Naive thymus-derived CD4-positive, alpha-beta T cell (primary cell): ENCODE measurements around the gene CNTN1. TPM values are rescaled to one million over a fixed set of nuclear protein-coding genes. Genes with fewer than 3 reads are reported as not detected.

ENCODE experiments used
- ATAC-seq: fragments of 150-1000 bp; cut with Tn5 transposase; 2 replicates; pipeline ENCODE4 v1.10.0; 2021; ENCODE audit warnings: mild to moderate bottlenecking, moderate library complexity
- CTCF ChIA-PET: fragments of 350-600 bp; sonication (Branson Sonifier 250); formaldehyde crosslinking; loops from one replicate; lab custom pipeline; 2021; ENCODE audit warnings: antibody characterized with exemption; lab: Charles Lee
- POLR2A ChIA-PET: fragments of 350-600 bp; sonication (Branson Sonifier 250); formaldehyde crosslinking; loops from one replicate; lab custom pipeline; 2021; ENCODE audit warnings: antibody characterized with exemption, inconsistent platforms; lab: Charles Lee
- DNase-seq, 9 donors: peaks; one replicate each; pipeline versions ENCODE4 v3.0.0 to v3.0.0-alpha.2; 2020 to 2022; ENCODE audit warnings: mixed read lengths in 1 of 9
- H3K27ac ChIP-seq: one replicate; pipeline ENCODE4 v1.7.0; 2013; ENCODE audit warnings: mild to moderate bottlenecking, low read depth, low read length, moderate library complexity
- H3K27me3 ChIP-seq, 2 donors: one replicate each; pipeline ENCODE4 v1.7.0; 2013; ENCODE audit warnings: low read length in 2 of 2, mild to moderate bottlenecking in 2 of 2, moderate library complexity in 2 of 2; ENCODE audit not compliant: control insufficient read depth in 2 of 2, insufficient read depth in 2 of 2
- H3K36me3 ChIP-seq, 3 experiments: 1 replicate in 2 of 3; 2 replicates in 1 of 3; pipeline ENCODE4 v1.7.0; 2013; ENCODE audit warnings: low read length in 3 of 3, mild to moderate bottlenecking in 3 of 3, moderate library complexity in 1 of 3; ENCODE audit not compliant: insufficient read depth in 3 of 3, control insufficient read depth in 2 of 3
- H3K4me1 ChIP-seq, 2 donors: one replicate each; pipeline ENCODE4 v1.7.0; 2013; ENCODE audit warnings: low read length in 2 of 2, mild to moderate bottlenecking in 2 of 2, moderate library complexity in 1 of 2; ENCODE audit not compliant: control insufficient read depth in 2 of 2, insufficient read depth in 2 of 2
- H3K4me3 ChIP-seq: 2 replicates; pipeline ENCODE4 v1.7.0; 2013; ENCODE audit warnings: mild to moderate bottlenecking, low read length
- H3K9me3 ChIP-seq, 3 experiments: 1 replicate in 2 of 3; 2 replicates in 1 of 3; pipeline ENCODE4 v1.7.0; 2013; ENCODE audit warnings: low read length in 3 of 3; ENCODE audit not compliant: control insufficient read depth in 2 of 3
- H3K27ac Mint-ChIP-seq, 9 donors: one replicate each; pipeline ENCODE4 v1.8.0; 2020 to 2022; ENCODE audit warnings: mixed read lengths in 9 of 9, mild to moderate bottlenecking in 8 of 9, moderate library complexity in 5 of 9, inconsistent platforms in 2 of 9
- H3K27me3 Mint-ChIP-seq, 5 donors: one replicate each; pipeline ENCODE4 v1.8.0; 2021 to 2022; ENCODE audit warnings: mixed read lengths in 5 of 5, mild to moderate bottlenecking in 1 of 5
- H3K36me3 Mint-ChIP-seq, 5 donors: one replicate each; pipeline ENCODE4 v1.8.0; 2020 to 2022; ENCODE audit warnings: mixed read lengths in 5 of 5, mild to moderate bottlenecking in 3 of 5, inconsistent platforms in 1 of 5
- H3K4me1 Mint-ChIP-seq, 7 donors: one replicate each; pipeline ENCODE4 v1.8.0; 2020 to 2022; ENCODE audit warnings: mixed read lengths in 7 of 7, mild to moderate bottlenecking in 3 of 7, inconsistent platforms in 1 of 7
- H3K4me3 Mint-ChIP-seq, 10 donors: one replicate each; pipeline ENCODE4 v1.8.0; 2020 to 2022; ENCODE audit warnings: mild to moderate bottlenecking in 10 of 10, mixed read lengths in 10 of 10, moderate library complexity in 6 of 10, inconsistent platforms in 2 of 10
- H3K9me3 Mint-ChIP-seq, 11 donors: one replicate each; pipeline ENCODE4 v1.8.0; 2020 to 2022; ENCODE audit warnings: mixed read lengths in 11 of 11, mild to moderate bottlenecking in 4 of 11, inconsistent platforms in 1 of 11, moderate library complexity in 1 of 11
- intact Hi-C, 2 donors: fragments of 100-400 bp; cut with micrococcal nuclease; formaldehyde crosslinking; loops; one replicate each; pipeline ENCODE4 v1.15.1; 2023
- polyA plus RNA-seq, 2 donors: library from polyadenylated mRNA; unstranded; fragments of 300-500 nt; fragmentation: Illumina TruSeq; gene quantifications; one replicate each; pipeline ENCODE4 v1.2.3, GENCODE V29; 2021
- total RNA-seq, 6 experiments: library from RNA in 5 of 6; stranded (reverse) in 5 of 6; gene quantifications; 1 replicate in 5 of 6; 2 replicates in 1 of 6; pipeline ENCODE4 v1.2.3 and lab custom pipeline; 2021 to 2026

Gene CNTN1
- total and polyA plus RNA-seq, 7 experiments from 2014 or later, result not detected

DNA sequence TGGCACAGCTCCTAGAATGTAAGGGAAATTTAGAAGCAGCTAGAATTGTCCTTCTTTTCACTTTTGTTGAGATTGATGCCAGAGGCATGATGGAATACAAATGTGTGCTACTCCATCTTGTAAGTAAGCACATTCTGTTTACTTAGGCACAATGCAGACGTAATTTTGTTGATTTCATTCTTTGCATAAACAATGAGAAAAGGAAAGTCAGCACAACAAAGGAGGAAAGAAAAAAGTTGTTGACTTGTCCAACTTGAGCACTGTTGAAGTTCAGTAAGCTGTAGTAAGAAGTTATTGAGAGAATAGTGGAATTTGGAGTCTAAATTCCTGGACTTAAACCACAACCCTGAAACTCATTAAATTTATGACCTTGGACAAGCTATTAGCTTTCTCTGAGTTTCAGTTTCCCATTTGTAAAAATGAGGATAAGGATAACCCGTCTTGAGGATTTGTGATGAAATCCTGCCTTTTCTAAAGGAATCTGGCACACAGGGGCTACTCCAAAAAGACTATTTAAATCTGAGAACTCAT, 19.4 kb upstream of the CNTN1 start:
- POLR2A ChIA-PET, result no interaction called here
- H3K36me3 Mint-ChIP-seq, result no peaks in the 10 kb centered on the region
- no peak for DNase-seq
- H3K9me3 Mint-ChIP-seq, result peaks cover 0 to 4% (median 2%) of the 10 kb centered on the region in 11 donors
- no peak for ATAC-seq
- Histone ChIP-seq H3K27me3 (no peaks in the 10 kb centered on the region), H3K27ac (no peak overlapping the region), H3K4me1 (no peaks in the 10 kb centered on the region), H3K9me3 (no peaks in the 10 kb centered on the region), H3K36me3 (no peaks in the 10 kb centered on the region), H3K4me3 (no peak overlapping the region)
- no peaks in the 10 kb centered on the region for H3K4me1 Mint-ChIP-seq
- no peak overlapping the region for H3K4me3 Mint-ChIP-seq
- intact Hi-C loops, result no loop called here
- no peaks in the 10 kb centered on the region for H3K27me3 Mint-ChIP-seq
- CTCF ChIA-PET, result no interaction called here
- no peak overlapping the region for H3K27ac Mint-ChIP-seq

- DNase-seq (no peak), ATAC-seq (no peak)
- Mint-ChIP-seq H3K9me3 (peaks cover 0 to 31% (median 3%) of the 10 kb centered on the region in 11 donors), H3K36me3 (no peaks in the 10 kb centered on the region), H3K27me3 (peaks cover 0 to 5% (median 0%) of the 10 kb centered on the region in 5 donors), H3K4me3 (no peak overlapping the region), H3K4me1 (peaks cover 0 to 1% (median 0%) of the 10 kb centered on the region in 7 donors), H3K27ac (no peak overlapping the region)
- H3K36me3 ChIP-seq, result no peaks in the 10 kb centered on the region
- no peaks in the 10 kb centered on the region for H3K27me3 ChIP-seq
- ChIA-PET POLR2A (no interaction called here), CTCF (no interaction called here)
- H3K27ac ChIP-seq, result no peak overlapping the region
- H3K4me3 ChIP-seq, result no peak overlapping the region
- intact Hi-C loops, result no loop called here
- no peaks in the 10 kb centered on the region for H3K4me1 ChIP-seq
- H3K9me3 ChIP-seq, result no peaks in the 10 kb centered on the region
These were observed 11.1 kb upstream of the CNTN1 start for GRCh38 chr12:40681148-40681547.

GRCh38 chr12:40684986-40685385, 7.3 kb upstream of the CNTN1 start:
- CTCF ChIA-PET, result interaction anchor here (0.6 kb wide), 1 partner anchor 93 kb away, joined by 3 read pairs; no protein-coding TSS in a partner anchor
- H3K27me3 Mint-ChIP-seq, result peaks cover 0 to 5% (median 0%) of the 10 kb centered on the region in 5 donors
- Histone ChIP-seq H3K27me3 (no peaks in the 10 kb centered on the region), H3K27ac (no peak overlapping the region), H3K9me3 (no peaks in the 10 kb centered on the region), H3K4me1 (no peaks in the 10 kb centered on the region), H3K36me3 (no peaks in the 10 kb centered on the region), H3K4me3 (no peak overlapping the region)
- DNase-seq (no peak), ATAC-seq (no peak)
- no peak overlapping the region for H3K4me3 Mint-ChIP-seq
- intact Hi-C loops, result no loop called here
- H3K36me3 Mint-ChIP-seq, result no peaks in the 10 kb centered on the region
- POLR2A ChIA-PET, result no interaction called here
- H3K27ac Mint-ChIP-seq, result no peak overlapping the region
- H3K9me3 Mint-ChIP-seq, result peaks cover 0 to 16% (median 2%) of the 10 kb centered on the region in 11 donors
- peaks cover 0 to 1% (median 0%) of the 10 kb centered on the region in 7 donors for H3K4me1 Mint-ChIP-seq

DNA sequence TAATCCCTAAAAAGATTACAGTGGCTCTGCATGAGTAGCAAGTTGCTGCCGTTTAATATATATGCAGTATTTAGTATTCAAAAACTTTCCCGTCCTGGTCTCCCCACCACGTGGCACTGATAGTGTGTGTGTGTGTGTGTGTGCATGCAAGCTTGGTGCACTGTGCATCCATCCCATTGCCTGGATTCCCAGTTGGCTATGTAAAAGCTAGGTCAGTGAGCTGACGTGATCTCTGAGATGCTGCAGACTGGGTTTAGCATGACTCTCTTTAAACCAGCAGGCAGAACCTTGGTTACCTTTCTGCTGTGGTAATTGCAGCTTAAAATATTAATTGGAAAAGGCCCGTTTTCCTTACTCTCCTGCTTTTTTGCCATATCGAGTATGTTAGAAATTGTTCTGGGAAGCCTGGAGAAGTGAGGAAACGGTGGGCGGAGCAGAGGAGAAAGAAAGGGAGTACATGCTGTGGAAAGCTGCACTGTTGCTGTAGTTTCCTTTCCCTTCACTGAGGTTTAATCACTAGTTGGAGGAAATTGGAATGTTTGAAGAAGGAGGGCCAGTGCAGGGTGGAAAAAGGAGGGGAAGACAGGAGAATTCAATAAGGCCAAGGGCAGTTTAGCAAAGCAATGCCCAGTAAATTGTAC, 4.0 kb upstream of the CNTN1 start:
- ChIA-PET POLR2A (no interaction called here), CTCF (no interaction called here)
- Histone ChIP-seq H3K9me3 (no peaks in the 10 kb centered on the region), H3K36me3 (no peaks in the 10 kb centered on the region), H3K27ac (no peak overlapping the region), H3K4me1 (no peaks in the 10 kb centered on the region), H3K27me3 (no peaks in the 10 kb centered on the region), H3K4me3 (no peak overlapping the region)
- no peaks in the 10 kb centered on the region for H3K36me3 Mint-ChIP-seq
- peaks cover 15 to 17% (median 15%) of the 10 kb centered on the region in 5 donors for H3K27me3 Mint-ChIP-seq
- H3K4me3 Mint-ChIP-seq, result no peak overlapping the region
- no peak overlapping the region for H3K27ac Mint-ChIP-seq
- no peaks in the 10 kb centered on the region for H3K4me1 Mint-ChIP-seq
- intact Hi-C loops, result no loop called here
- DNase-seq (no peak), ATAC-seq (no peak)
- peaks cover 0 to 4% (median 0%) of the 10 kb centered on the region in 11 donors for H3K9me3 Mint-ChIP-seq

DNA sequence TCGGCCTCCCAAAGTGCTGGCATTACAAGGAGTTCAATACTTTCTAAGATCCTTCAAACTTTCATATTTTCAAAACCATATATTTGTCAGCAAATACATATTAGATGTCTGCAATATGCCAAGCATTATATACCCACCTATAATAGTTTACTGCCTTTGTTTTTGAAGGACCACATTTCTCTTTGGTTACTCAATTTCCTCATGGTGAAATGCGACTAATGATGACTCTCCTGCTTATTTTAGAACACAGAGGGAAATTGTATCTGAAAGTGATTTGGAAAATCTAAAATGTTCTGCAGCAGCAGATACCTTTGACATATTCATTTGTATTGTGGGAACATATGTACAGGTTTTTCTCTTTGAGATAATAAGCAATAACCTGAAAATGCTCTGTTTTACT, 2.7 kb upstream of the CNTN1 start:
- DNase-seq (no peak), ATAC-seq (no peak)
- H3K27ac Mint-ChIP-seq, result no peak overlapping the region
- Histone ChIP-seq H3K27ac (no peak overlapping the region), H3K27me3 (no peaks in the 10 kb centered on the region), H3K4me3 (no peak overlapping the region), H3K36me3 (no peaks in the 10 kb centered on the region), H3K4me1 (no peaks in the 10 kb centered on the region), H3K9me3 (no peaks in the 10 kb centered on the region)
- intact Hi-C loops, result no loop called here
- CTCF ChIA-PET, result no interaction called here
- no peaks in the 10 kb centered on the region for H3K36me3 Mint-ChIP-seq
- no peaks in the 10 kb centered on the region for H3K4me1 Mint-ChIP-seq
- H3K27me3 Mint-ChIP-seq, result peaks cover 20 to 30% (median 26%) of the 10 kb centered on the region in 5 donors
- H3K9me3 Mint-ChIP-seq, result peaks cover 0 to 3% (median 0%) of the 10 kb centered on the region in 11 donors
- no peak overlapping the region for H3K4me3 Mint-ChIP-seq
- POLR2A ChIA-PET, result no interaction called here

GRCh38 chr12:40692765-40693206, 547 bp downstream of the CNTN1 start:
- H3K4me3 ChIP-seq, result no peak overlapping the region

More at GRCh38 chr12:40692765-40693206, 547 bp downstream of the CNTN1 start:
- POLR2A ChIA-PET, result no interaction called here
- no peaks in the 10 kb centered on the region for H3K36me3 Mint-ChIP-seq
- H3K27me3 ChIP-seq, result no peaks in the 10 kb centered on the region
- H3K4me3 Mint-ChIP-seq, result no peak overlapping the region
- H3K27me3 Mint-ChIP-seq, result peaks cover 26 to 41% (median 35%) of the 10 kb centered on the region in 5 donors
- CTCF ChIA-PET, result no interaction called here
- H3K27ac Mint-ChIP-seq, result no peak overlapping the region
- H3K4me1 Mint-ChIP-seq, result no peaks in the 10 kb centered on the region
- intact Hi-C loops, result no loop called here
- no peaks in the 10 kb centered on the region for H3K36me3 ChIP-seq
- no peaks in the 10 kb centered on the region for H3K9me3 ChIP-seq
- no peak for DNase-seq
- no peak overlapping the region for H3K27ac ChIP-seq
- no peaks in the 10 kb centered on the region for H3K4me1 ChIP-seq
- peaks cover 0 to 6% (median 0%) of the 10 kb centered on the region in 11 donors for H3K9me3 Mint-ChIP-seq
- ATAC-seq, result no peak
